Subcutaneous adipose tissue (tissue), 4 donors: Measurements from ENCODE around the gene CLCN3. TPM values are rescaled to one million over a fixed set of nuclear protein-coding genes. Genes with fewer than 3 reads are reported as not detected.

Source experiments
- CTCF ChIP-seq: fragments of 450-650 bp; IDR thresholded peaks from one replicate; pipeline ENCODE4 v1.5.1; 2016; ENCODE audit warnings: low read depth, mild to moderate bottlenecking, control low read depth, antibody characterized with exemption, moderate library complexity
- total RNA-seq, 4 donors: library from RNA; depleted of rRNA; stranded (reverse); fragments of >200 nt; gene quantifications; one replicate each; pipeline ENCODE4 v1.1.0, GENCODE V29; 2016

The CLCN3 gene
- total RNA-seq = 10 to 100 TPM; 26.2 to 31.5 (median 28.4) TPM

GRCh38 chr4:169619958-169620879, at the start of gene CLCN3:
TSS of gene CLCN3 (plus strand) at chr4:169620578. CDS start at chr4:169635929, 15,351 bp downstream.
- no peak for TF ChIP-seq CTCF

- TF ChIP-seq CTCF = no peak
Measured at GRCh38 chr4:169571435-169571834, 48.9 kb upstream of the CLCN3 start.

- TF ChIP-seq CTCF = no peak
Measured at GRCh38 chr4:169573889-169574288, 46.5 kb upstream of the CLCN3 start.

GRCh38 chr4:169582203-169582602, 38.2 kb upstream of the CLCN3 start:
- TF ChIP-seq CTCF = no peak

GRCh38 chr4:169582706-169583105, 37.7 kb upstream of the CLCN3 start:
- TF ChIP-seq CTCF = no peak

- no peak for TF ChIP-seq CTCF
Measured at GRCh38 chr4:169583563-169583962, 36.8 kb upstream of the CLCN3 start.

- no peak for TF ChIP-seq CTCF
Measured at GRCh38 chr4:169593050-169593560, 27.3 kb upstream of the CLCN3 start.
